GM21528 (cell line): ENCODE data around the gene ZNF202.

Source experiments
- ATAC-seq: cut with Tn5 transposase; IDR thresholded peaks from one replicate; pipeline ENCODE4 v1.9.1; 2021; ENCODE audit warnings: mild to moderate bottlenecking, moderate library complexity; ENCODE audit not compliant: unreplicated experiment, low FRiP score

ZNF202 gene

GRCh38 chr11:123684601-123685000 lies 56.9 kb downstream of the ZNF202 start:
- no peak for ATAC-seq

- ATAC-seq, result no peak
Observed at GRCh38 chr11:123683428-123684170, 57.9 kb downstream of the ZNF202 start.

- no peak for ATAC-seq
Observed at GRCh38 chr11:123682696-123683410, 58.6 kb downstream of the ZNF202 start.

GRCh38 chr11:123681030-123681429 lies 60.4 kb downstream of the ZNF202 start:
- ATAC-seq, result no peak

GRCh38 chr11:123678246-123678645 lies 63.2 kb downstream of the ZNF202 start:
- ATAC-seq, result no peak

GRCh38 chr11:123677510-123677909 lies 64.0 kb downstream of the ZNF202 start:
- no peak for ATAC-seq

- ATAC-seq, result no peak
Observed at GRCh38 chr11:123674297-123674696, 67.2 kb downstream of the ZNF202 start.
